Measurements from ENCODE around the gene TXNDC16. TPM values are rescaled to one million over a fixed set of nuclear protein-coding genes. Genes with fewer than 3 reads are reported as not detected.

The TXNDC16 gene
- total and polyA plus RNA-seq, 9 of the 15 experiments (the other 6 are each of a cell fraction or from before 2014, with no cell fraction given), result 1.8 to 6.2 (median 4.9) TPM

DNA sequence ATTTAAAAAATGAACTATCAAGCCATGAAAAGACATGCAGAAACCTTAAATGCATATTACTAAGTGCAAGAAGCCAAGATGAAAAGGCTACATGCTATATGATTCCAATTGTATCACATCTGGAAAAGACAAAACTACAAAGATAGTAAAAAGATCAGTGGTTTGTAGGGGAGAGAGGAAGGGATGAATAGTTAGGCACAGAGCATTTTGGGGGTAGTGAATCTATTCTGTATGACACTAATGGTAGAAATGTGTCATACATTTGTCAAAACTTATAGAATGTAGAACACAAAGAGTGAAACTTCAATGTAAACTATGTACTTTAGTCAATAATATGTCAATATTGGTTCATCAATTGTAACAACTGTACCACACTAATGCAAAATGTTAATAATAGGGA is 20.8 kb downstream of the TXNDC16 start:
- DNase-seq (ENCODE audit: extremely low read depth in 1 of 4, low spot score in 3 of 4) (no peak), FAIRE-seq (no peak), ATAC-seq (no peak)
- in situ Hi-C loops (cut with MboI) (no loop called here), intact Hi-C loops (cut with micrococcal nuclease) (no loop called here)
- Histone ChIP-seq H4K20me1 (replicated peaks; ENCODE audit: control insufficient read depth, insufficient read depth, low read length) (no peaks in the 10 kb centered on the region; the same call in 1 of the 2 replicates), H3K4me3 (no peak overlapping the region), H2AFZ (ENCODE audit: low read depth, low read length) (no peak overlapping the region), H3K9ac (ENCODE audit: insufficient read depth in 1 of 2, low read depth in 2 of 2, low read length in 2 of 2) (no peak overlapping the region), H3K4me2 (ENCODE audit: insufficient read depth, low read length) (no peak overlapping the region), H3K79me2 (ENCODE audit: control insufficient read depth, insufficient read depth, low read length) (no peaks in the 10 kb centered on the region), H3K36me3 (ENCODE audit: control insufficient read depth, insufficient read depth, low read length) (peaks cover 26% of the 10 kb centered on the region; the same call in 1 of the 3 replicates), H3K27ac (ENCODE audit: extremely low read depth, low read depth, low read length) (no peak overlapping the region), H3K4me1 (replicated peaks in 1 of 2; ENCODE audit: control insufficient read depth in 2 of 2, insufficient read depth in 2 of 2, low read length in 2 of 2) (no peaks in the 10 kb centered on the region), H3K9me3 (replicated peaks; ENCODE audit: control insufficient read depth, insufficient read depth, low read depth, low read length) (no peaks in the 10 kb centered on the region), H3K9me1 (ENCODE audit: control insufficient read depth, insufficient read depth, low read length) (no peaks in the 10 kb centered on the region), H3K27me3 (ENCODE audit: control insufficient read depth in 2 of 2, insufficient read depth in 2 of 2, low read length in 2 of 2) (no peaks in the 10 kb centered on the region)
- BruUV-seq (replicated peaks), result no TSS peak
- ChIA-PET POLR2A (no interaction called here), CTCF (ENCODE audit: low intra/inter-chr PET ratio) (no interaction called here)
- TF ChIP-seq KLF1 (tag; IDR thresholded peaks at IDR 0.05) (no peak), E2F4 (CRISPR knock-in tag; IDR thresholded peaks at IDR 0.05; ENCODE audit: low read depth) (no peak), ZBTB8A (IDR thresholded peaks at IDR 0.05; ENCODE audit: partially characterized antibody) (no peak), GTF2B (IDR thresholded peaks at IDR 0.05; ENCODE audit: extremely low read depth, insufficient read length) (no peak)
- TF ChIP-seq, protein P1, sequence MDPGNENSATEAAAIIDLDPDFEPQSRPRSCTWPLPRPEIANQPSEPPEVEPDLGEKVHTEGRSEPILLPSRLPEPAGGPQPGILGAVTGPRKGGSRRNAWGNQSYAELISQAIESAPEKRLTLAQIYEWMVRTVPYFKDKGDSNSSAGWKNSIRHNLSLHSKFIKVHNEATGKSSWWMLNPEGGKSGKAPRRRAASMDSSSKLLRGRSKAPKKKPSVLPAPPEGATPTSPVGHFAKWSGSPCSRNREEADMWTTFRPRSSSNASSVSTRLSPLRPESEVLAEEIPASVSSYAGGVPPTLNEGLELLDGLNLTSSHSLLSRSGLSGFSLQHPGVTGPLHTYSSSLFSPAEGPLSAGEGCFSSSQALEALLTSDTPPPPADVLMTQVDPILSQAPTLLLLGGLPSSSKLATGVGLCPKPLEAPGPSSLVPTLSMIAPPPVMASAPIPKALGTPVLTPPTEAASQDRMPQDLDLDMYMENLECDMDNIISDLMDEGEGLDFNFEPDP (CRISPR knock-in tag; IDR thresholded peaks at IDR 0.05), result no peak

All from K562 (cell line).